ENCODE data around the gene UTP18. TPM values are rescaled to one million over a fixed set of nuclear protein-coding genes. Genes with fewer than 3 reads are reported as not detected.

Gene UTP18
- total and polyA plus RNA-seq, 2 of the 13 experiments (the other 11 are each of a cell fraction or from before 2014, with no cell fraction given), result 35.2 to 104 TPM

DNA sequence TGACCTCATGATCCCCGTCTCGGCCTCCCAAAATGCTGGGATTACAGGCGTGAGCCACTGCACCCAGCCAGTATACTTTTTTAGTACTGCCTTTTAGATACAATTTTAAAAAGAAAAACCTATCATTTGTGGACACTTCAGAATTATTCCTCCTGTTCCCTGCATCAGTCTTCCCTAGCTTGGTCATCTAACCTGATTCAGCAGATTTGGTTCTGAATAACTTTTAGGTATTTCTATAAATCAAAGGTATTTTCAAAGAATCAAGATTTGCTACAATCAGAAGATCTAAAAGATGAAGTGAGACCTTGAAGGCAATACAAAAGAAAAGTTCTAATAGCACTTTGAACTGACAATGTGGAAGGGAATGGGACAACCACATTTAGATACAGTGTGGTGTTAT lies 30.5 kb upstream of the UTP18 start:
- TF ChIP-seq MAFK (conservative IDR thresholded peaks at IDR 0.05 in 1 of 2, IDR thresholded peaks at IDR 0.05 in 1 of 2; ENCODE audit: low read length in 2 of 2) (peak; percentile 49 to 60; a peak in 3 of 4 replicates), MAFF (IDR thresholded peaks at IDR 0.05; ENCODE audit: low read depth, low read length) (peak; percentile 26; the same call in 1 of the 2 replicates), ZNF263 (CRISPR knock-in tag; IDR thresholded peaks at IDR 0.05) (no peak)
- TF ChIP-seq, protein P1, sequence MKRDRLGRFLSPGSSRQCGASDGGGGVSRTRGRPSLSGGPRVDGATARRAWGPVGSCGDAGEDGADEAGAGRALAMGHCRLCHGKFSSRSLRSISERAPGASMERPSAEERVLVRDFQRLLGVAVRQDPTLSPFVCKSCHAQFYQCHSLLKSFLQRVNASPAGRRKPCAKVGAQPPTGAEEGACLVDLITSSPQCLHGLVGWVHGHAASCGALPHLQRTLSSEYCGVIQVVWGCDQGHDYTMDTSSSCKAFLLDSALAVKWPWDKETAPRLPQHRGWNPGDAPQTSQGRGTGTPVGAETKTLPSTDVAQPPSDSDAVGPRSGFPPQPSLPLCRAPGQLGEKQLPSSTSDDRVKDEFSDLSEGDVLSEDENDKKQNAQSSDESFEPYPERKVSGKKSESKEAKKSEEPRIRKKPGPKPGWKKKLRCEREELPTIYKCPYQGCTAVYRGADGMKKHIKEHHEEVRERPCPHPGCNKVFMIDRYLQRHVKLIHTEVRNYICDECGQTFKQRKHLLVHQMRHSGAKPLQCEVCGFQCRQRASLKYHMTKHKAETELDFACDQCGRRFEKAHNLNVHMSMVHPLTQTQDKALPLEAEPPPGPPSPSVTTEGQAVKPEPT (CRISPR knock-in tag; IDR thresholded peaks at IDR 0.05; ENCODE audit: low read depth), result no peak
- POLR2A ChIA-PET, result no interaction called here
- Histone ChIP-seq H3K4me3 (replicated peaks in 1 of 3; ENCODE audit: insufficient read depth in 1 of 3, low read depth in 2 of 3, low read length in 3 of 3) (no peak overlapping the region), H3K4me1 (ENCODE audit: insufficient read depth, low read length) (no peaks in the 10 kb centered on the region), H4K20me1 (ENCODE audit: insufficient read depth, low read length) (peaks cover 30% of the 10 kb centered on the region), H3K27me3 (ENCODE audit: control insufficient read depth in 1 of 2, insufficient read depth in 2 of 2, low read length in 2 of 2) (no peaks in the 10 kb centered on the region), H3K36me3 (replicated peaks in 1 of 2; ENCODE audit: control insufficient read depth in 1 of 2, insufficient read depth in 2 of 2, low read length in 2 of 2) (peaks cover 7 to 14% of the 10 kb centered on the region in 2 experiments; a peak in 4 of 5 replicates), H3K27ac (ENCODE audit: extremely low read length, insufficient read depth, low read length) (no peak overlapping the region), H3K79me2 (ENCODE audit: insufficient read depth, low read length) (peaks cover 60% of the 10 kb centered on the region), H3K9ac (ENCODE audit: insufficient read depth, low read depth, low read length) (no peak overlapping the region), H3K4me2 (ENCODE audit: low read depth, low read length) (no peak overlapping the region), H2AFZ (ENCODE audit: low read length) (no peak overlapping the region), H3K9me3 (ENCODE audit: low read length) (no peaks in the 10 kb centered on the region)
- CTCF ChIA-PET (ENCODE audit: low intra/inter-chr PET ratio, low total read pairs), result no interaction called here
- no peak for ATAC-seq
- no peak for FAIRE-seq
- WGBS (ENCODE audit: low lambda C conversion rate), result 97% methylated on average over 3 of the region's 3 CpGs
- no peak for DNase-seq (ENCODE audit: low spot score)
- intact Hi-C loops (cut with micrococcal nuclease; ENCODE audit: unreplicated experiment) (no loop called here), in situ Hi-C loops (cut with HindIII; ENCODE audit: extremely low pct_ligation_motif_present, low pct_unique_long_range_greater_than_20kb) (no loop called here)
- no TSS peak for BruUV-seq (replicated peaks)

DNA sequence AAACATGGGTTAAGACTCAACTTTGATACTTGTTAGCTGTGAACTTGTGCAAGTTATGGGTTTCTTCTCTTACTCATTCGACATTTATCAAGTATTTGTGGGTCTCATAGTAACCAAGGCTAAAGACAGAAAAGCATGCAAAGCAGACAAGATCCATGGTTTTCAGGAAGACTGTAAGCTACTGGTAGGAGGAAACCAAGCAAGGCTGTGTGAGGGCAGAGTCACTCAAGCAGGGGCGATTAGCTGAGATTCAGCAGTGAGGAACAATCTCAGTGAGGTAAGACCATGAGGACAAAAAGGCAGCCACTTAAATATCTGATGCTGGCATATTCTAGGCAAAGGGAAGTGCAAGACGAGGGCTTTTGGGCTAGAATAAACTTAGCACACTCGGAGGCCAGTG lies 30.0 kb upstream of the UTP18 start:
- Histone ChIP-seq H3K27me3 (ENCODE audit: control insufficient read depth in 1 of 2, insufficient read depth in 2 of 2, low read length in 2 of 2) (no peaks in the 10 kb centered on the region), H3K9ac (ENCODE audit: insufficient read depth, low read depth, low read length) (no peak overlapping the region), H3K4me1 (ENCODE audit: insufficient read depth, low read length) (no peaks in the 10 kb centered on the region), H3K79me2 (ENCODE audit: insufficient read depth, low read length) (peaks cover 65% of the 10 kb centered on the region), H2AFZ (ENCODE audit: low read length) (no peak overlapping the region), H3K4me2 (ENCODE audit: low read depth, low read length) (no peak overlapping the region), H3K4me3 (replicated peaks in 1 of 3; ENCODE audit: insufficient read depth in 1 of 3, low read depth in 2 of 3, low read length in 3 of 3) (no peak overlapping the region), H3K36me3 (replicated peaks in 1 of 2; ENCODE audit: control insufficient read depth in 1 of 2, insufficient read depth in 2 of 2, low read length in 2 of 2) (peaks cover 7 to 10% of the 10 kb centered on the region in 2 experiments; a peak in 2 of 5 replicates), H3K27ac (ENCODE audit: extremely low read length, insufficient read depth, low read length) (no peak overlapping the region), H4K20me1 (ENCODE audit: insufficient read depth, low read length) (peaks cover 30% of the 10 kb centered on the region), H3K9me3 (ENCODE audit: low read length) (no peaks in the 10 kb centered on the region)
- intact Hi-C loops (cut with micrococcal nuclease; ENCODE audit: unreplicated experiment) (no loop called here), in situ Hi-C loops (cut with HindIII; ENCODE audit: extremely low pct_ligation_motif_present, low pct_unique_long_range_greater_than_20kb) (no loop called here)
- DNase-seq (ENCODE audit: low spot score) (no peak), FAIRE-seq (no peak), ATAC-seq (no peak)
- 93% methylated on average over 4 of the region's 4 CpGs for WGBS (ENCODE audit: low lambda C conversion rate)
- BruUV-seq (replicated peaks), result no TSS peak
- ChIA-PET CTCF (ENCODE audit: low intra/inter-chr PET ratio, low total read pairs) (no interaction called here), POLR2A (no interaction called here)
- TF ChIP-seq SATB2 (CRISPR knock-in tag; IDR thresholded peaks at IDR 0.05) (no peak), SRSF9 (IDR thresholded peaks at IDR 0.05; ENCODE audit: borderline replicate concordance, insufficient read depth, low read depth, low read length, poor library complexity, severe bottlenecking) (no peak), SMAD9 (CRISPR knock-in tag; IDR thresholded peaks at IDR 0.05) (no peak), PHF8 (CRISPR knock-in tag; IDR thresholded peaks at IDR 0.05) (no peak), ELF3 (CRISPR knock-in tag; IDR thresholded peaks at IDR 0.05) (no peak)

Data from HepG2 (cell line).